GM18526 (cell line): ENCODE results near the gene SKIC8.

Experiments used
- POLR2A ChIP-seq: IDR thresholded peaks from 3 replicates; pipeline ENCODE4 v1.6.1; 2011; ENCODE audit not compliant: insufficient read length; ENCODE audit errors: extremely low read depth

SKIC8 gene

DNA sequence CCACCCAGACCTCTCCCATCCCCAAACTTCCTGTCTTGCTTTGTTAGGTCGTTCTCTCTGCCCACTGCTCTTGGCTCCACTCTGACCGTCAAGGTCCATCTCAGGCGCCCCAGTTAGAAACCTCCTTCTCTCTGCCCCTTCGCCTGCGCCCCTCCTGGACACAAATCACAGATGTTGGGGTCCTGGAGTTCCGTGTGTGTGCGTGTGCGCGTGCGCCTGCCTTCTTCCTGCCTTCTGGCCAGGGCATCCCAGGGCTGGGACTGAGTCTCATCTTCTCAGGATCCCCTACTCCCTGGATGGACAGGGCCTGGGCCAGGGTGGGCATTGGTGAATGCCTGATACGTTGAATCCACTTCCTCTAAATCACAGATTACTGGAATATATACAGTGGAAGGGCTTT lies 65.9 kb downstream of the SKIC8 start:
- TF ChIP-seq POLR2A = no peak
